Duodenal mucosa (tissue), 2 donors: Measurements from ENCODE around the gene RNF34.

Experiments used
- H3K27ac ChIP-seq: one replicate; pipeline ENCODE4 v1.7.0; 2013; ENCODE audit warnings: low read depth, low read length
- H3K27me3 ChIP-seq, 2 donors: one replicate each; pipeline ENCODE4 v1.7.0; 2013; ENCODE audit warnings: low read length in 2 of 2, control low read depth in 1 of 2; ENCODE audit not compliant: insufficient read depth in 2 of 2, control insufficient read depth in 1 of 2
- H3K36me3 ChIP-seq, 2 donors: one replicate each; pipeline ENCODE4 v1.7.0; 2013; ENCODE audit warnings: low read length in 2 of 2, control low read depth in 1 of 2; ENCODE audit not compliant: insufficient read depth in 2 of 2, control insufficient read depth in 1 of 2
- H3K4me1 ChIP-seq, 2 donors: one replicate each; pipeline ENCODE4 v1.7.0; 2013; ENCODE audit warnings: low read length in 2 of 2, control low read depth in 1 of 2; ENCODE audit not compliant: insufficient read depth in 2 of 2, control insufficient read depth in 1 of 2
- H3K4me3 ChIP-seq, 2 donors: one replicate each; pipeline ENCODE4 v1.7.0; 2013; ENCODE audit warnings: low read length in 2 of 2, low read depth in 1 of 2
- H3K9ac ChIP-seq, 2 donors: one replicate each; pipeline ENCODE4 v1.7.0; 2013; ENCODE audit warnings: low read length in 2 of 2, low read depth in 1 of 2
- H3K9me3 ChIP-seq, 2 donors: one replicate each; pipeline ENCODE4 v1.7.0; 2013; ENCODE audit warnings: low read length in 2 of 2, control low read depth in 1 of 2; ENCODE audit not compliant: control insufficient read depth in 1 of 2

The RNF34 gene

GRCh38 chr12:121464331-121464730 lies 64.4 kb downstream of the RNF34 start:
- Histone ChIP-seq H3K4me3 (no peak overlapping the region), H3K36me3 (no peaks in the 10 kb centered on the region), H3K9me3 (no peaks in the 10 kb centered on the region), H3K9ac (no peak overlapping the region), H3K27ac (no peak overlapping the region), H3K27me3 (no peaks in the 10 kb centered on the region), H3K4me1 (peaks cover 6 to 11% of the 10 kb centered on the region in 2 donors)

GRCh38 chr12:121465921-121466793 lies 66.2 kb downstream of the RNF34 start:
- Histone ChIP-seq H3K27ac (no peak overlapping the region), H3K4me1 (peaks cover 6 to 11% of the 10 kb centered on the region in 2 donors), H3K4me3 (peak overlapping the region; percentile 72 to 83), H3K27me3 (no peaks in the 10 kb centered on the region), H3K36me3 (no peaks in the 10 kb centered on the region), H3K9me3 (no peaks in the 10 kb centered on the region), H3K9ac (peak overlapping the region; percentile 56 to 84)

- Histone ChIP-seq H3K4me1 (peaks cover 6 to 11% of the 10 kb centered on the region in 2 donors), H3K36me3 (no peaks in the 10 kb centered on the region), H3K4me3 (peak overlapping the region in 1 of 2 donors; percentile 65), H3K27ac (peak overlapping the region; percentile 62), H3K27me3 (no peaks in the 10 kb centered on the region), H3K9me3 (no peaks in the 10 kb centered on the region), H3K9ac (peak overlapping the region in 1 of 2 donors; percentile 25)
These were observed 67.1 kb downstream of the RNF34 start for GRCh38 chr12:121466794-121467637.

GRCh38 chr12:121467638-121468498 lies 68.0 kb downstream of the RNF34 start:
- Histone ChIP-seq H3K27ac (peak overlapping the region; percentile 10), H3K4me3 (peak overlapping the region; percentile 60 to 65), H3K4me1 (peaks cover 6 to 11% of the 10 kb centered on the region in 2 donors), H3K9ac (peak overlapping the region in 1 of 2 donors; percentile 15), H3K36me3 (no peaks in the 10 kb centered on the region), H3K9me3 (no peaks in the 10 kb centered on the region), H3K27me3 (no peaks in the 10 kb centered on the region)

GRCh38 chr12:121468499-121468801 lies 68.5 kb downstream of the RNF34 start:
- Histone ChIP-seq H3K27me3 (no peaks in the 10 kb centered on the region), H3K36me3 (no peaks in the 10 kb centered on the region), H3K27ac (no peak overlapping the region), H3K9ac (no peak overlapping the region), H3K4me3 (no peak overlapping the region), H3K4me1 (peaks cover 6 to 11% of the 10 kb centered on the region in 2 donors), H3K9me3 (no peaks in the 10 kb centered on the region)

GRCh38 chr12:121470751-121471150 lies 70.8 kb downstream of the RNF34 start:
- H3K9ac ChIP-seq = no peak overlapping the region
- H3K4me1 ChIP-seq = peaks cover 4 to 9% of the 10 kb centered on the region in 2 donors
- H3K27me3 ChIP-seq = no peaks in the 10 kb centered on the region
- H3K27ac ChIP-seq = no peak overlapping the region
- no peak overlapping the region for H3K4me3 ChIP-seq
- no peaks in the 10 kb centered on the region for H3K9me3 ChIP-seq
- no peaks in the 10 kb centered on the region for H3K36me3 ChIP-seq

- no peaks in the 10 kb centered on the region for H3K9me3 ChIP-seq
- peaks cover 0 to 3% of the 10 kb centered on the region in 2 donors for H3K4me1 ChIP-seq
- no peak overlapping the region for H3K27ac ChIP-seq
- no peak overlapping the region for H3K9ac ChIP-seq
- H3K4me3 ChIP-seq = no peak overlapping the region
- no peaks in the 10 kb centered on the region for H3K36me3 ChIP-seq
- H3K27me3 ChIP-seq = no peaks in the 10 kb centered on the region
These were observed 72.4 kb downstream of the RNF34 start for GRCh38 chr12:121472150-121472905.
